IMR-90 (cell line): ENCODE data around the gene OSBPL3. TPM values are rescaled to one million over a fixed set of nuclear protein-coding genes. Genes with fewer than 3 reads are reported as not detected.

Experiments
- ATAC-seq: fragments of 200-7000 bp; cut with Tn5 transposase; 2 replicates; pipeline ENCODE4 v1.9.1; 2020; ENCODE audit warnings: low read depth, mild to moderate bottlenecking, moderate library complexity
- BruUV-seq: library from RNA; stranded (reverse); fragments of 400-500 nt; replicated peaks from 2 replicates; lab custom pipeline; 2021; lab: Mats Ljungman, UMichigan
- CTCF ChIA-PET: fragments of 300-600 bp; formaldehyde crosslinking; extraction: SDS; loops from one replicate; lab custom pipeline; 2021; ENCODE audit warnings: antibody characterized with exemption; lab: Yijun Ruan, JAX
- POLR2A ChIA-PET: fragments of 300-600 bp; sonication (Branson Sonifier 250); formaldehyde crosslinking; loops from one replicate; lab custom pipeline; 2022; ENCODE audit warnings: antibody characterized with exemption; ENCODE audit not compliant: unreplicated experiment; lab: Charles Lee
- DNase-seq: peaks from one replicate; pipeline ENCODE4 v3.0.0; 2013
- H2AFZ ChIP-seq: replicated peaks from 2 replicates; pipeline ENCODE3; 2013; ENCODE audit warnings: low read length, mild to moderate bottlenecking; ENCODE audit not compliant: poor library complexity
- H2AK5ac ChIP-seq: 2 replicates; pipeline ENCODE4 v1.6.1; 2013; ENCODE audit warnings: low read depth, low read length, inconsistent platforms
- H2AK9ac ChIP-seq: replicated peaks from 2 replicates; pipeline ENCODE3; 2013; ENCODE audit warnings: mild to moderate bottlenecking, low read depth, low read length, moderate library complexity; ENCODE audit not compliant: poor library complexity
- H2BK120ac ChIP-seq: 2 replicates; pipeline ENCODE4 v1.6.1; 2013; ENCODE audit warnings: low read depth, low read length, inconsistent platforms
- H2BK15ac ChIP-seq: 3 replicates; pipeline ENCODE4 v1.6.1; 2013; ENCODE audit warnings: low read depth, low read length, inconsistent platforms
- H2BK20ac ChIP-seq: 2 replicates; pipeline ENCODE4 v1.6.1; 2013; ENCODE audit warnings: low read depth, mild to moderate bottlenecking, inconsistent platforms, low read length, moderate library complexity
- H2BK5ac ChIP-seq: 2 replicates; pipeline ENCODE4 v1.6.1; 2013; ENCODE audit warnings: mild to moderate bottlenecking, low read depth, low read length, inconsistent platforms; ENCODE audit not compliant: poor library complexity, severe bottlenecking
- H3K14ac ChIP-seq: replicated peaks from 2 replicates; pipeline ENCODE4 v1.6.1; 2013; ENCODE audit warnings: low read depth, low read length, inconsistent platforms
- H3K18ac ChIP-seq: 2 replicates; pipeline ENCODE4 v1.6.1; 2013; ENCODE audit warnings: low read depth, low read length, control low read depth
- H3K23ac ChIP-seq: 2 replicates; pipeline ENCODE4 v1.6.1; 2013; ENCODE audit warnings: low read depth, low read length, inconsistent platforms
- H3K27ac ChIP-seq: 2 replicates; pipeline ENCODE4 v1.5.1; 2013; ENCODE audit warnings: mild to moderate bottlenecking, control low read depth, low read length; ENCODE audit not compliant: insufficient read depth
- H3K27me3 ChIP-seq: 2 replicates; pipeline ENCODE4 v1.6.1; 2013; ENCODE audit warnings: low read length; ENCODE audit not compliant: control insufficient read depth, insufficient read depth
- H3K36me3 ChIP-seq: 2 replicates; pipeline ENCODE4 v1.6.1; 2013; ENCODE audit warnings: low read length, mixed read lengths; ENCODE audit not compliant: control insufficient read depth, insufficient read depth
- H3K4ac ChIP-seq: 2 replicates; pipeline ENCODE4 v1.6.1; 2013; ENCODE audit warnings: low read depth, low read length, inconsistent platforms
- H3K4me1 ChIP-seq: 2 replicates; pipeline ENCODE4 v1.6.1; 2013; ENCODE audit warnings: low read length, mixed read lengths; ENCODE audit not compliant: control insufficient read depth, insufficient read depth
- H3K4me2 ChIP-seq: 2 replicates; pipeline ENCODE4 v1.6.1; 2013; ENCODE audit warnings: low read depth, mild to moderate bottlenecking, control low read depth, low read length, moderate library complexity
- H3K4me3 ChIP-seq: 2 replicates; pipeline ENCODE4 v1.5.1; 2013; ENCODE audit warnings: low read depth, mild to moderate bottlenecking, control low read depth, low read length, moderate library complexity; ENCODE audit not compliant: insufficient read depth
- H3K56ac ChIP-seq: 2 replicates; pipeline ENCODE4 v1.6.1; 2013; ENCODE audit warnings: low read length, inconsistent platforms; ENCODE audit not compliant: insufficient read depth; ENCODE audit errors: extremely low read depth
- H3K79me1 ChIP-seq, 2 experiments: 2 replicates each; pipeline ENCODE4 v1.6.1; 2013; ENCODE audit warnings: low read length in 2 of 2, inconsistent platforms in 1 of 2, low read depth in 1 of 2
- H3K9ac ChIP-seq: 2 replicates; pipeline ENCODE4 v1.6.1; 2013; ENCODE audit warnings: low read depth, low read length, control low read depth
- H3K9me1 ChIP-seq: 2 replicates; pipeline ENCODE4 v1.6.1; 2013; ENCODE audit warnings: low read length, inconsistent platforms; ENCODE audit not compliant: insufficient read depth
- H3K9me3 ChIP-seq: 2 replicates; pipeline ENCODE4 v1.6.1; 2013; ENCODE audit warnings: low read length; ENCODE audit not compliant: control insufficient read depth, insufficient read depth
- H4K20me1 ChIP-seq: 2 replicates; pipeline ENCODE4 v1.6.1; 2013; ENCODE audit warnings: low read length, inconsistent platforms; ENCODE audit not compliant: insufficient read depth
- H4K5ac ChIP-seq: 2 replicates; pipeline ENCODE4 v1.6.1; 2013; ENCODE audit warnings: mild to moderate bottlenecking, low read depth, low read length, control low read depth
- H4K8ac ChIP-seq, 2 experiments: 2 replicates each; pipeline ENCODE4 v1.6.1; 2013; ENCODE audit warnings: low read depth in 2 of 2, low read length in 2 of 2, control low read depth in 1 of 2, inconsistent platforms in 1 of 2
- H4K91ac ChIP-seq: 2 replicates; pipeline ENCODE4 v1.6.1; 2013; ENCODE audit warnings: low read depth, low read length, inconsistent platforms; ENCODE audit not compliant: insufficient read depth
- CEBPB ChIP-seq: IDR thresholded peaks from 2 replicates; pipeline ENCODE4 v1.6.1; 2012; ENCODE audit warnings: low read depth, low read length, improper control_type of control experiment
- FOS ChIP-seq: fragments of 150-350 bp; IDR thresholded peaks from 2 replicates; pipeline ENCODE4 v1.6.1; 2016; ENCODE audit warnings: low read depth, low read length
- POLR2A ChIP-seq: IDR thresholded peaks from 2 replicates; pipeline ENCODE4 v1.6.1; 2012; ENCODE audit warnings: mild to moderate bottlenecking, low read depth, low read length
- WGBS, 2 experiments: methylation state at CpG; one replicate each; pipeline versions ENCODE4 v1.1.5 to v1.1.7; 2013; ENCODE audit warnings: missing lambda C conversion rate in 2 of 2; ENCODE audit not compliant: insufficient read length in 1 of 2; ENCODE audit errors: extremely low coverage in 2 of 2; 5-methylcytosine and 5-hydroxymethylcytosine counted together
- dilution Hi-C: fragments of 300-500 bp; cut with HindIII; formaldehyde crosslinking; loops from one replicate; pipeline ENCODE4 v1.14.3; 2018; ENCODE audit warnings: low sequenced_read_pairs; ENCODE audit not compliant: unreplicated experiment
- in situ Hi-C: fragments of 300-500 bp; cut with MboI; formaldehyde crosslinking; loops from 3 replicates; pipeline ENCODE4 v1.14.3; 2019; ENCODE audit warnings: low sequenced_read_pairs, inconsistent platforms, mixed read lengths
- intact Hi-C: fragments of 100-400 bp; cut with micrococcal nuclease; formaldehyde crosslinking; loops from 2 replicates; pipeline ENCODE4 v1.10.0; 2022
- polyA plus RNA-seq, 3 experiments: library from polyadenylated mRNA; depleted of rRNA; stranded (reverse); fragments of >200 nt; gene quantifications; 2 replicates each; pipeline ENCODE4 v1.2.3, GENCODE V29; 2012; ENCODE audit warnings: low replicate concordance in 1 of 3
- total RNA-seq: library from RNA; depleted of rRNA; stranded (reverse); fragments of >200 nt; gene quantifications from 2 replicates; pipeline ENCODE4 v1.2.3, GENCODE V29; 2012

The OSBPL3 gene
- total and polyA plus RNA-seq, 2 of the 4 experiments (the other 2 are of a cell fraction) = 18.0 to 29.9 TPM

- ATAC-seq (peak; percentile 48), DNase-seq (peak; percentile 42)
- Histone ChIP-seq H3K56ac (no peak overlapping the region), H3K4ac (no peak overlapping the region), H2BK120ac (no peak overlapping the region), H2AFZ (no peak overlapping the region), H3K36me3 (no peaks in the 10 kb centered on the region), H2BK20ac (no peak overlapping the region), H3K27me3 (no peaks in the 10 kb centered on the region), H3K4me2 (no peak overlapping the region; the same call in 1 of the 2 replicates), H4K5ac (no peak overlapping the region), H4K91ac (no peak overlapping the region), H2BK5ac (no peak overlapping the region), H3K9me1 (peaks cover 17% of the 10 kb centered on the region), H3K79me1 (peaks cover 25 to 37% of the 10 kb centered on the region in 2 experiments), H3K9me3 (no peaks in the 10 kb centered on the region), H3K14ac (no peak overlapping the region), H3K27ac (no peak overlapping the region), H2BK15ac (no peak overlapping the region), H3K9ac (no peak overlapping the region), H3K23ac (no peak overlapping the region), H4K20me1 (no peaks in the 10 kb centered on the region), H3K18ac (no peak overlapping the region), H3K4me1 (peaks cover 3% of the 10 kb centered on the region), H2AK9ac (no peak overlapping the region), H2AK5ac (no peak overlapping the region), H4K8ac (no peak overlapping the region), H3K4me3 (no peak overlapping the region)
- no peak for TF ChIP-seq POLR2A
- no peak for TF ChIP-seq CEBPB
- TF ChIP-seq FOS = no peak
- in situ Hi-C loops = no loop called here
- intact Hi-C loops = no loop called here
- dilution Hi-C loops = no loop called here
- POLR2A ChIA-PET = no interaction called here
- CTCF ChIA-PET = no interaction called here
- BruUV-seq = no TSS peak
- 17% methylated on average over 1 of the region's 4 CpGs; no CpG with 5 or more reads in 1 of the 2 experiments for WGBS, 2 experiments
Observed at GRCh38 chr7:24877790-24878311, 102.1 kb downstream of the OSBPL3 start.
